ENCODE measurements around the gene DGKI. TPM values are rescaled to one million over a fixed set of nuclear protein-coding genes. Genes with fewer than 3 reads are reported as not detected.

DGKI gene
- total RNA-seq, 1 experiment from 2014 or later = 0.55 TPM

GRCh38 chr7:137771679-137772078 is 75.1 kb downstream of the DGKI start:
- Histone ChIP-seq H3K18ac (ENCODE audit: insufficient read length, low read depth, low read length) (no peak overlapping the region), H3K79me2 (ENCODE audit: insufficient read depth, low read length) (no peaks in the 10 kb centered on the region), H3T11ph (ENCODE audit: low read length) (no peak overlapping the region), H4K20me1 (ENCODE audit: control insufficient read depth, insufficient read depth, insufficient read length) (no peaks in the 10 kb centered on the region), H3K23ac (ENCODE audit: insufficient read length, low read depth, low read length) (no peak overlapping the region), H2BK15ac (ENCODE audit: low read depth, low read length) (no peak overlapping the region), H3K4ac (ENCODE audit: low read depth, low read length) (no peak overlapping the region), H2BK120ac (ENCODE audit: low read depth, low read length, poor library complexity, severe bottlenecking) (no peak overlapping the region), H3K27me3 (ENCODE audit: insufficient read depth, low read length) (no peaks in the 10 kb centered on the region), H4K5ac (ENCODE audit: insufficient read length, low read depth, low read length) (no peak overlapping the region), H3K4me2 (ENCODE audit: insufficient read depth, insufficient read length, low read length) (no peak overlapping the region), H3K9me3 (ENCODE audit: control insufficient read depth, low read depth, low read length) (no peaks in the 10 kb centered on the region), H3K79me1 (ENCODE audit: insufficient read depth, low read depth, low read length, poor library complexity, severe bottlenecking) (no peaks in the 10 kb centered on the region), H3K27ac (ENCODE audit: insufficient read length, low read depth, low read length) (no peak overlapping the region), H2AK5ac (ENCODE audit: insufficient read length, low read length) (no peak overlapping the region), H2AFZ (ENCODE audit: low read length) (no peak overlapping the region), H3K14ac (ENCODE audit: insufficient read depth, low read length) (no peak overlapping the region), H2BK20ac (ENCODE audit: low read depth, low read length, poor library complexity, severe bottlenecking) (no peak overlapping the region), H4K8ac (replicated peaks; ENCODE audit: insufficient read length, low read depth, low read length) (no peak overlapping the region), H3K4me1 (ENCODE audit: insufficient read depth, low read length) (no peaks in the 10 kb centered on the region; the same call in 1 of the 2 replicates), H3K56ac (ENCODE audit: insufficient read length, low read depth, low read length) (no peak overlapping the region), H3K23me2 (ENCODE audit: insufficient read length, low read depth, low read length, poor library complexity, severe bottlenecking) (no peaks in the 10 kb centered on the region), H4K91ac (ENCODE audit: insufficient read length, low read depth, low read length) (no peak overlapping the region), H2BK12ac (ENCODE audit: insufficient read length, low read depth, low read length) (no peak overlapping the region), H2BK5ac (ENCODE audit: insufficient read length, low read length) (no peak overlapping the region), H3K9ac (ENCODE audit: extremely low read depth, insufficient read length, low read length) (no peak overlapping the region)
- TF ChIP-seq, protein P1, sequence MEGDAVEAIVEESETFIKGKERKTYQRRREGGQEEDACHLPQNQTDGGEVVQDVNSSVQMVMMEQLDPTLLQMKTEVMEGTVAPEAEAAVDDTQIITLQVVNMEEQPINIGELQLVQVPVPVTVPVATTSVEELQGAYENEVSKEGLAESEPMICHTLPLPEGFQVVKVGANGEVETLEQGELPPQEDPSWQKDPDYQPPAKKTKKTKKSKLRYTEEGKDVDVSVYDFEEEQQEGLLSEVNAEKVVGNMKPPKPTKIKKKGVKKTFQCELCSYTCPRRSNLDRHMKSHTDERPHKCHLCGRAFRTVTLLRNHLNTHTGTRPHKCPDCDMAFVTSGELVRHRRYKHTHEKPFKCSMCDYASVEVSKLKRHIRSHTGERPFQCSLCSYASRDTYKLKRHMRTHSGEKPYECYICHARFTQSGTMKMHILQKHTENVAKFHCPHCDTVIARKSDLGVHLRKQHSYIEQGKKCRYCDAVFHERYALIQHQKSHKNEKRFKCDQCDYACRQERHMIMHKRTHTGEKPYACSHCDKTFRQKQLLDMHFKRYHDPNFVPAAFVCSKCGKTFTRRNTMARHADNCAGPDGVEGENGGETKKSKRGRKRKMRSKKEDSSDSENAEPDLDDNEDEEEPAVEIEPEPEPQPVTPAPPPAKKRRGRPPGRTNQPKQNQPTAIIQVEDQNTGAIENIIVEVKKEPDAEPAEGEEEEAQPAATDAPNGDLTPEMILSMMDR (conservative IDR thresholded peaks at IDR 0.05) = no peak
- Mint-ChIP-seq H3K4me3 (no peak overlapping the region), H3K9me3 (peaks cover 3% of the 10 kb centered on the region in 2 experiments; a peak in 2 of 5 replicates), H3K4me1 (peaks cover 11 to 15% of the 10 kb centered on the region in 2 experiments), H3K36me3 (ENCODE audit: insufficient read depth in 1 of 3, low read depth in 3 of 3) (no peaks in the 10 kb centered on the region), H3K27me3 (ENCODE audit: low read depth) (no peaks in the 10 kb centered on the region), H3K27ac (no peak overlapping the region; a peak in 1 of 7 replicates)
- no CpG with 5 or more reads among the region's 7 CpGs for WGBS (ENCODE audit: extremely low coverage, insufficient read length, low lambda C conversion rate)
- DNase-seq = no peak
